ENCODE data around the gene EVX2. TPM values are rescaled to one million over a fixed set of nuclear protein-coding genes. Genes with fewer than 3 reads are reported as not detected.

The EVX2 gene
- total and polyA plus RNA-seq, 2 donors (not counting 1 experiment from before 2014, with no cell fraction given): not detected

DNA sequence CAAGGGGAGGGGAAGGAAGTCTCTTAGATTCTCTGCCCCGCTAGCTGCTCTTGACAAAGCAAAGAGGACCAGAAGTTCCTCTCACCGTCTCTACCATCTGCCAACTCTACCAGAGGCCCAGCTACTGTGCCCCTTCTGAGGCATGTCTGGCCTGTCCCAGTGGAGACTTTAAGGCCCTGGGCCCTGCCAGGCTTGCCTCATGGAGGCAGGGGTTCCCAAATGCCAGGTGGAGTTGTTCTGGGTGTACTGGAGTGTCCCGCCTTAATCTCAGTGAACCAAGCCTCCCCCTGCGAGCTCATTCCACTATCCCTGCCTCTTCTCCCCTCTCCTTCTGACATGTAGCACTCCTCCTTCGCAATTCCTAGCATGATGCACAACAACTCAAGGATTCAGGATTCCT, 18.1 kb upstream of the EVX2 start:
- intact Hi-C loops (cut with micrococcal nuclease): no loop called here
- H3K4me1 ChIP-seq (ENCODE audit: control insufficient read depth in 2 of 2, insufficient read depth in 2 of 2, low read length in 2 of 2): peaks cover 12 to 52% of the 10 kb centered on the region in 2 donors
- no peak overlapping the region for H3K27ac ChIP-seq (ENCODE audit: low read length in 2 of 2)
- no peaks in the 10 kb centered on the region for H3K36me3 ChIP-seq (replicated peaks in 1 of 2; ENCODE audit: control extremely low read depth in 1 of 2, control insufficient read depth in 1 of 2, extremely low read depth in 1 of 2, insufficient read depth in 2 of 2, low read length in 1 of 2)
- H3K27ac Mint-ChIP-seq: no peak overlapping the region
- peaks cover 0 to 98% (median 66%) of the 10 kb centered on the region in 4 experiments for H3K27me3 ChIP-seq (replicated peaks in 1 of 4; ENCODE audit: control extremely low read depth in 1 of 4, control insufficient read depth in 3 of 4, insufficient read depth in 4 of 4, low read length in 3 of 4)
- no peak for TF ChIP-seq EZH2 (IDR thresholded peaks at IDR 0.05; ENCODE audit: borderline replicate concordance, insufficient read depth, low read depth, low read length, poor library complexity, severe bottlenecking)
- TF ChIP-seq, protein P1, sequence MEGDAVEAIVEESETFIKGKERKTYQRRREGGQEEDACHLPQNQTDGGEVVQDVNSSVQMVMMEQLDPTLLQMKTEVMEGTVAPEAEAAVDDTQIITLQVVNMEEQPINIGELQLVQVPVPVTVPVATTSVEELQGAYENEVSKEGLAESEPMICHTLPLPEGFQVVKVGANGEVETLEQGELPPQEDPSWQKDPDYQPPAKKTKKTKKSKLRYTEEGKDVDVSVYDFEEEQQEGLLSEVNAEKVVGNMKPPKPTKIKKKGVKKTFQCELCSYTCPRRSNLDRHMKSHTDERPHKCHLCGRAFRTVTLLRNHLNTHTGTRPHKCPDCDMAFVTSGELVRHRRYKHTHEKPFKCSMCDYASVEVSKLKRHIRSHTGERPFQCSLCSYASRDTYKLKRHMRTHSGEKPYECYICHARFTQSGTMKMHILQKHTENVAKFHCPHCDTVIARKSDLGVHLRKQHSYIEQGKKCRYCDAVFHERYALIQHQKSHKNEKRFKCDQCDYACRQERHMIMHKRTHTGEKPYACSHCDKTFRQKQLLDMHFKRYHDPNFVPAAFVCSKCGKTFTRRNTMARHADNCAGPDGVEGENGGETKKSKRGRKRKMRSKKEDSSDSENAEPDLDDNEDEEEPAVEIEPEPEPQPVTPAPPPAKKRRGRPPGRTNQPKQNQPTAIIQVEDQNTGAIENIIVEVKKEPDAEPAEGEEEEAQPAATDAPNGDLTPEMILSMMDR (IDR thresholded peaks at IDR 0.05): no peak
- ATAC-seq (ENCODE audit: low read depth) (no peak), DNase-seq (no peak)
- no peak overlapping the region for H3K4me3 ChIP-seq (ENCODE audit: control extremely low read depth in 1 of 5, extremely low read depth in 1 of 5, insufficient read depth in 1 of 5, low read depth in 2 of 5, low read length in 4 of 5)
- H3K4me2 ChIP-seq (replicated peaks; ENCODE audit: low read depth, low read length, poor library complexity, severe bottlenecking): no peak overlapping the region
- no peaks in the 10 kb centered on the region for H4K20me1 ChIP-seq (ENCODE audit: control insufficient read depth, insufficient read depth, low read length, poor library complexity, severe bottlenecking)
- no peaks in the 10 kb centered on the region for H3K79me2 ChIP-seq (ENCODE audit: control insufficient read depth, insufficient read depth, low read length)
- peaks cover 17% of the 10 kb centered on the region for H3K4me1 Mint-ChIP-seq
- peaks cover 0 to 64% (median 0%) of the 10 kb centered on the region in 3 donors for H3K9me3 ChIP-seq (ENCODE audit: control extremely low read depth in 1 of 3, control insufficient read depth in 2 of 3, insufficient read depth in 1 of 3, low read length in 2 of 3)
- no peak overlapping the region for H3K9ac ChIP-seq (ENCODE audit: low read length)
- H2AFZ ChIP-seq (ENCODE audit: insufficient read depth, low read depth, low read length, poor library complexity, severe bottlenecking): no peak overlapping the region
- ChIA-PET POLR2A (no interaction called here), CTCF (interaction anchor here (0.8 to 1.6 kb wide), 2 partner anchors 25 to 550 kb away, joined by 3 to 4 read pairs; no protein-coding TSS in a partner anchor)
- H3K27me3 Mint-ChIP-seq: peaks cover 81% of the 10 kb centered on the region
- 10% methylated on average over 3 of the region's 5 CpGs for WGBS (ENCODE audit: insufficient coverage)
- H3K4me3 Mint-ChIP-seq: no peak overlapping the region
- no peaks in the 10 kb centered on the region for H3K9me3 Mint-ChIP-seq (ENCODE audit: insufficient read depth)

DNA sequence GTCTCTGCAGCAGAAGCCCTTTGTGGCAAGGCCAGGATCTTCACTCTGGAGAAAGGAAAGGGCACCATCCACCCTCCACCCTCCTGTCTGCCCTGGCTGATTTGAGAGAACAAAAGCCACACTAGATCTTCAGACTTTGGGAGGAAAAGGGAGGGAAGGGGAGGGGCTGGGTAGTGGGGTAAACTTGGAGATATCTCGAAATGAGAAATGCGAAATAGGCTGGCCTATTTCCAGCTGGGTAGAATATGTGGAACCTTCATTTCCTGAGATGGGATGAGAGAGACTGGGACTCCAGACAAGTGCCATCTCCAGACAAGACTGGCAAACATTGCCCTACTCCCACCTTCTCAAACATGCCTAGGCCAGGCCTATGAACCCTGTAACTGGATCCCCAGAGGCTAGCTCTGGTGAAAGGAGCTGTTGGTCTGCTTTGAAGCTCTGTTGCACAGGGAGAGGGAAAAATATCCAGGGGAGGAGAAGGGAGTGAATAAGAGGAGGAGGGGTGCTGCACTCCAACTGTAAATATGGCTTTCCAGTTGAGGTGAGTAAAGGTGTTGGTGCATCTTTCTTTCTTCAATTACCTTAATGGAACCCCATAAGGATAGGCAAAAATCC, 17.6 kb upstream of the EVX2 start:
- no peak overlapping the region for H3K4me3 Mint-ChIP-seq
- DNase-seq: no peak
- H3K4me1 ChIP-seq (ENCODE audit: control insufficient read depth in 2 of 2, insufficient read depth in 2 of 2, low read length in 2 of 2): peaks cover 17 to 52% of the 10 kb centered on the region in 2 donors
- POLR2A ChIA-PET: no interaction called here
- H2AFZ ChIP-seq (ENCODE audit: insufficient read depth, low read depth, low read length, poor library complexity, severe bottlenecking): no peak overlapping the region
- no peak overlapping the region for H3K9ac ChIP-seq (ENCODE audit: low read length)
- intact Hi-C loops (cut with micrococcal nuclease): no loop called here
- no peak overlapping the region for H3K4me2 ChIP-seq (replicated peaks; ENCODE audit: low read depth, low read length, poor library complexity, severe bottlenecking)
- H4K20me1 ChIP-seq (ENCODE audit: control insufficient read depth, insufficient read depth, low read length, poor library complexity, severe bottlenecking): no peaks in the 10 kb centered on the region
- H3K79me2 ChIP-seq (ENCODE audit: control insufficient read depth, insufficient read depth, low read length): no peaks in the 10 kb centered on the region
- no peaks in the 10 kb centered on the region for H3K9me3 Mint-ChIP-seq (ENCODE audit: insufficient read depth)
- CTCF ChIA-PET: interaction anchor here (0.8 to 1.6 kb wide), 2 partner anchors 26 to 551 kb away, joined by 3 to 4 read pairs; no protein-coding TSS in a partner anchor
- no peak for TF ChIP-seq EZH2 (IDR thresholded peaks at IDR 0.05; ENCODE audit: borderline replicate concordance, insufficient read depth, low read depth, low read length, poor library complexity, severe bottlenecking)
- TF ChIP-seq, protein P1 (IDR thresholded peaks at IDR 0.05): no peak
- H3K27ac ChIP-seq (ENCODE audit: low read length in 2 of 2): no peak overlapping the region
- peaks cover 0 to 99% (median 68%) of the 10 kb centered on the region in 4 experiments for H3K27me3 ChIP-seq (replicated peaks in 1 of 4; ENCODE audit: control extremely low read depth in 1 of 4, control insufficient read depth in 3 of 4, insufficient read depth in 4 of 4, low read length in 3 of 4)
- 8% methylated on average over 2 of the region's 2 CpGs for WGBS (ENCODE audit: insufficient coverage)
- H3K4me1 Mint-ChIP-seq: peaks cover 20% of the 10 kb centered on the region
- no peaks in the 10 kb centered on the region for H3K36me3 ChIP-seq (replicated peaks in 1 of 2; ENCODE audit: control extremely low read depth in 1 of 2, control insufficient read depth in 1 of 2, extremely low read depth in 1 of 2, insufficient read depth in 2 of 2, low read length in 1 of 2)
- H3K27me3 Mint-ChIP-seq: peaks cover 83% of the 10 kb centered on the region
- ATAC-seq (ENCODE audit: low read depth): no peak
- H3K27ac Mint-ChIP-seq: no peak overlapping the region
- H3K9me3 ChIP-seq (ENCODE audit: control extremely low read depth in 1 of 3, control insufficient read depth in 2 of 3, insufficient read depth in 1 of 3, low read length in 2 of 3): peaks cover 0 to 61% (median 0%) of the 10 kb centered on the region in 3 donors
- H3K4me3 ChIP-seq (ENCODE audit: control extremely low read depth in 1 of 5, extremely low read depth in 1 of 5, insufficient read depth in 1 of 5, low read depth in 2 of 5, low read length in 4 of 5): no peak overlapping the region
